GM18868 (cell line): ENCODE results near the gene RAB40A.
"Not testable (repeated sequence)": the region's sequence is repeated elsewhere in the genome, so short reads cannot be mapped to it uniquely, and the experiment has no call there.

Source experiments
- ATAC-seq: cut with Tn5 transposase; IDR thresholded peaks from one replicate; pipeline ENCODE4 v1.9.1; 2021; ENCODE audit warnings: mild to moderate bottlenecking, moderate library complexity; ENCODE audit not compliant: unreplicated experiment

Gene RAB40A

DNA sequence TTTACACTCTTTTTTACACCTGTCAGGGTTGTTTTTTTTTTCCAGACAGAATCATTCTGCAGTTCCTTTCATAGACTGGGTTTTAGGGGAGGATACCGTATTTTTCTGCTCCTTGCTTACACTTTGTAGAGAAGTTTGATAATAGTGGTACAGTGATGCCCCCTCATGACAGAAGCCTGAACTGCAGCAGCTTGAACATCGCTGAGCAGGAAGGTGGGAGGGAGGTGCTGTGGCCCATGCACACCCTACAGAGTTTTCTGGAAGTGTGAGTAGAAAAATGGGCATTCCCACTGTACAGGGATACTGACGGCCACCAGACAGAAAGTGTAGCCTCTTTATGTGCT lies 54.5 kb downstream of the RAB40A start:
- ATAC-seq = peak; percentile 94

DNA sequence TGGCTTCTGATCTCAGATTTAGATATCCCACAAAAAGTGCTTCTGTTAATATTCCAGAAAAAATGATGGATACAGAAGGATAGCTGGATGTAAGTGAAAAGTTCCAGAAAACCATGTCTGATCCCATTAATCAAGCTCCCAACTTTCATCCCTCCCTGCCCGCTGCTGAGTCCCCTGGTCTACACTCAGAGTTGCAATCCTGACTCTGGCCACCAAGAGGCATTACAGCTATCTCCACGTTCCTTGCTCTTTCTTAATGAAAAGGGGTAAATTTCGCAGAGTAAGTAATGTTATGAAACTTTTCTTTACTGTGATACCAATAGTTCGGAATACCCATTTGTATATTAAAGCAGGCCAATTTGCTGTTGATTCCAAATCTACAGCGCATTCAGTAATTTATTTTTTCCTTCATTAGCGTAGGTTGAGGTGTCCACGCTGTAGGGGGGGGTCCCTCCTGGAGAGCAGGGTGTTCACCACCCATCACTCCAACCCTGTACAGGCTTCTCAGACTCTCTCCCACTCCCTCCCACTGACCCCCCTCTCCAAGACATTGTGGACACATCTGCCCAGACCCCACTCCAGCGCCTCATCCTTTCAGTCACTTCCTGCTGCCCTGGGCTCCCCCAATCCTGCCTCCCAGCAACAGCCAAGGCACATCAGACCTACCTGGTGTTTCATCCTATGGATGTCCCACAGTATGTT lies 55.1 kb downstream of the RAB40A start:
- ATAC-seq = peak; percentile 79

GRCh38 chrX:103461156-103461555 lies 58.1 kb downstream of the RAB40A start:
- no peak for ATAC-seq

DNA sequence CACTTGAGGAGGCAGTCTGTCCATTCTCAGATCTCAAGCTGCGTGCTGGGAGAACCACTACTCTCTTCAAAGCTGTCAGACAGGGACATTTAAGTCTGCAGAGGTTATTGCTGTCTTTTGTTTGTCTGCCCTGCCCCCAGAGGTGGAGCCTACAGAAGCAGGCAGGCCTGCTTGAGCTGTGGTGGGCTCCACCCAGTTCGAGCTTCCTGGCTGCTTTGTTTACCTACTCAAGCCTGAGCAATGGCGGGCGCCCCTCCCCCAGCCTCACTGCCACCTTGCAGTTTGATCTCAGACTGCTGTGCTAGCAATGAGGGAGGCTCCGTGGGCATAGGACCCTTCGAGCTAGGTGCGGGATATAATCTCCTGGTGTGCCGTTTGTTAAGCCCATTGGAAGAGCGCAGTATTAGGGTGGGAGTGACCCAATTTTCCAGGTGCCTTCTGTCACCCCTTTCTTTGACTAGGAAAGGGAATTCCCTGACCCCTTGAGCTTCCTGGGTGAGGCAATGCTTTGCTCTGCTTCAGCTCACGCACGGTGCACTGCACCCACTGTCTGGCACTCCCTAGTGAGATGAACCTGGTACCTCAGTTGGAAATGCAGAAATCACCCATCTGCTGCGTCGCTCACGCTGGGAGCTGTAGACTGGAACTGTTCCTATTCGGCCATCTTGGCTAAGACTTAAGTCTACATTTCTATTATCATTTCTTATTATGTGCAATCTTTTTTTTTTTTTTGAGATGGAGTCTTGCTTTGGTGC lies 59.1 kb downstream of the RAB40A start:
- ATAC-seq = not testable (repeated sequence)

DNA sequence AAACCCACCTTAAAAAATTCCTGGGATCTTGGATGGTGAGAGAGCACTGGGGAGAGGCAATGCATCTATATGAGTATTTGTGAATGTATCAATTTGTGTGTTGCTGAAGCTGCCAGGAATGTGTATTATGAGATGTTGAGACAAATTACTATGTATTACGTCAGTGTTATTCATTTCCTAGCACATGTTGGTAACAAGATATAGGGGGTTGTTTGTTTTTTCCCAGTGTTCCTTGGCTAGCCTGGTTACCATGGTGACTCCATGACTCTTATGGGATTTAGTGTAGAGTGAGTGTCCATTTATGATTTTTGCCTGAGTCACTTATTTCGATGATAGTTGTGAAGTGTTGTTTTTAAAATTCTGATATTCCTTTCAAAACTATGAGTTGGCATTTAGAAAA lies 65.6 kb downstream of the RAB40A start:
- no peak for ATAC-seq
